ENCODE data around the gene SAMD4A. TPM values are rescaled to one million over a fixed set of nuclear protein-coding genes. Genes with fewer than 3 reads are reported as not detected.

SAMD4A gene
- total and polyA plus RNA-seq, 2 of the 4 experiments (the other 2 are of a cell fraction) = 22.9 to 38.2 TPM

GRCh38 chr14:54711312-54711711 is 144.4 kb downstream of the SAMD4A start:
- H4K5ac ChIP-seq (ENCODE audit: low read depth, low read length) = no peak overlapping the region
- WGBS, 2 experiments (ENCODE audit: extremely low coverage in 2 of 2, insufficient read length in 1 of 2) = no CpG with 5 or more reads among the region's 5 CpGs
- peaks cover 23% of the 10 kb centered on the region for H3K9me1 ChIP-seq (ENCODE audit: insufficient read depth, low read length)
- H3K9me3 ChIP-seq (ENCODE audit: control insufficient read depth, insufficient read depth, low read length) = no peaks in the 10 kb centered on the region
- ChIA-PET CTCF (interaction anchor here (0.5 kb wide), 1 partner anchor 46 kb away, joined by 3 read pairs; no protein-coding TSS in a partner anchor), POLR2A (ENCODE audit: unreplicated experiment) (no interaction called here)
- no peak overlapping the region for H3K4me3 ChIP-seq (ENCODE audit: insufficient read depth, low read depth, low read length)
- H3K18ac ChIP-seq (ENCODE audit: low read depth, low read length) = no peak overlapping the region
- no TSS peak for BruUV-seq (replicated peaks)
- intact Hi-C loops (cut with micrococcal nuclease) (no loop called here), in situ Hi-C loops (cut with MboI; ENCODE audit: low sequenced_read_pairs) (no loop called here), dilution Hi-C loops (cut with HindIII; ENCODE audit: low sequenced_read_pairs, unreplicated experiment) (no loop called here)
- no peak overlapping the region for H4K8ac ChIP-seq (ENCODE audit: low read depth in 2 of 2, low read length in 2 of 2)
- H3K79me1 ChIP-seq (ENCODE audit: low read depth in 1 of 2, low read length in 2 of 2) = peaks cover 56 to 88% of the 10 kb centered on the region in 2 experiments
- H4K91ac ChIP-seq (ENCODE audit: insufficient read depth, low read depth, low read length) = no peak overlapping the region
- H3K56ac ChIP-seq (ENCODE audit: extremely low read depth, insufficient read depth, low read length) = no peak overlapping the region
- H3K14ac ChIP-seq (replicated peaks; ENCODE audit: low read depth, low read length) = no peak overlapping the region
- H4K20me1 ChIP-seq (ENCODE audit: insufficient read depth, low read length) = peaks cover 63% of the 10 kb centered on the region
- H2AK5ac ChIP-seq (ENCODE audit: low read depth, low read length) = no peak overlapping the region
- no peak overlapping the region for H3K9ac ChIP-seq (ENCODE audit: low read depth, low read length)
- H3K4ac ChIP-seq (ENCODE audit: low read depth, low read length) = no peak overlapping the region
- no peak for ATAC-seq (ENCODE audit: low read depth)
- no peak overlapping the region for H3K27ac ChIP-seq (ENCODE audit: insufficient read depth, low read length)
- H2AFZ ChIP-seq (replicated peaks; ENCODE audit: low read length, poor library complexity) = no peak overlapping the region
- peaks cover 19% of the 10 kb centered on the region for H3K4me1 ChIP-seq (ENCODE audit: control insufficient read depth, insufficient read depth, low read length)
- H2BK15ac ChIP-seq (ENCODE audit: low read depth, low read length) = no peak overlapping the region
- no peak overlapping the region for H2AK9ac ChIP-seq (replicated peaks; ENCODE audit: low read depth, low read length, poor library complexity)
- H3K4me2 ChIP-seq (ENCODE audit: low read depth, low read length) = no peak overlapping the region
- no peak for TF ChIP-seq RCOR1 (IDR thresholded peaks at IDR 0.05; ENCODE audit: insufficient replicate concordance, low read length)
- no peak for TF ChIP-seq RFX5 (IDR thresholded peaks at IDR 0.05; ENCODE audit: low read depth, low read length)
- no peak for TF ChIP-seq BHLHE40 (IDR thresholded peaks at IDR 0.05; ENCODE audit: low read depth, low read length)
- no peak for TF ChIP-seq NFE2L2 (IDR thresholded peaks at IDR 0.05; ENCODE audit: low read depth, low read length)
- TF ChIP-seq MXI1 (IDR thresholded peaks at IDR 0.05; ENCODE audit: borderline replicate concordance, low read depth, low read length) = no peak
- no peak for TF ChIP-seq MAZ (IDR thresholded peaks at IDR 0.05; ENCODE audit: borderline replicate concordance, low read depth, low read length)
- no peak for TF ChIP-seq POLR2A (IDR thresholded peaks at IDR 0.05; ENCODE audit: low read depth, low read length)
- TF ChIP-seq USF2 (IDR thresholded peaks at IDR 0.05; ENCODE audit: low read depth, low read length) = no peak
- TF ChIP-seq FOS (IDR thresholded peaks at IDR 0.05; ENCODE audit: low read depth, low read length) = no peak
- no peak for TF ChIP-seq SMC3 (IDR thresholded peaks at IDR 0.05; ENCODE audit: low read depth, low read length)
- TF ChIP-seq CHD1 (IDR thresholded peaks at IDR 0.05; ENCODE audit: low read depth, low read length) = no peak
- TF ChIP-seq CEBPB (IDR thresholded peaks at IDR 0.05; ENCODE audit: low read depth, low read length) = no peak
- no peak for TF ChIP-seq RAD21 (IDR thresholded peaks at IDR 0.05; ENCODE audit: low read length)
- TF ChIP-seq MAFK (IDR thresholded peaks at IDR 0.05; ENCODE audit: low read depth, low read length) = no peak
- TF ChIP-seq ELK1 (IDR thresholded peaks at IDR 0.05; ENCODE audit: borderline replicate concordance, low read depth, low read length) = no peak
- TF ChIP-seq CTCF (conservative IDR thresholded peaks at IDR 0.05; ENCODE audit: low read depth, low read length) = no peak
- H3K36me3 ChIP-seq (ENCODE audit: control insufficient read depth, insufficient read depth, low read length) = peaks cover 3% of the 10 kb centered on the region; the same call in 1 of the 2 replicates
- H2BK20ac ChIP-seq (ENCODE audit: low read depth, low read length) = no peak overlapping the region
- H2BK120ac ChIP-seq (ENCODE audit: low read depth, low read length) = no peak overlapping the region
- H3K23ac ChIP-seq (ENCODE audit: low read depth, low read length) = peak overlapping the region; percentile 62; the same call in 1 of the 2 replicates
- H2BK5ac ChIP-seq (ENCODE audit: low read depth, low read length, poor library complexity, severe bottlenecking) = no peak overlapping the region
- DNase-seq = no peak
- no peaks in the 10 kb centered on the region for H3K27me3 ChIP-seq (ENCODE audit: control insufficient read depth, insufficient read depth, low read length)
